HCT116 (cell line): ENCODE results near the gene RNASEH2B. TPM values are rescaled to one million over a fixed set of nuclear protein-coding genes. Genes with fewer than 3 reads are reported as not detected.

ENCODE experiments used
- ATAC-seq: fragments of 200-7000 bp; cut with Tn5 transposase; 2 replicates; pipeline ENCODE4 v1.9.1; 2020; ENCODE audit warnings: mild to moderate bottlenecking, moderate library complexity
- BruUV-seq: library from RNA; stranded (reverse); fragments of 400-500 nt; replicated peaks from 2 replicates; lab custom pipeline; 2021; lab: Mats Ljungman, UMichigan
- CTCF ChIA-PET: fragments of 300-600 bp; sonication (Branson Sonifier 250); formaldehyde crosslinking; loops from one replicate; lab custom pipeline; 2021; ENCODE audit warnings: antibody characterized with exemption; lab: Charles Lee
- POLR2A ChIA-PET: fragments of 300-600, 350-600 bp; sonication (Branson Sonifier 250); formaldehyde crosslinking; loops from one replicate; lab custom pipeline; 2021; ENCODE audit warnings: antibody characterized with exemption; lab: Charles Lee
- RAD21 ChIA-PET, 2 experiments: fragments of 300-600 bp; sonication (Branson Sonifier 250); formaldehyde crosslinking; loops; one replicate each; lab custom pipeline; 2023; ENCODE audit warnings: low total read pairs in 2 of 2; ENCODE audit not compliant: uncharacterized antibody in 2 of 2, unreplicated experiment in 2 of 2, low non-redundant PET in 1 of 2; lab: Charles Lee
- DNase-seq: peaks from one replicate; pipeline ENCODE4 v3.0.0-alpha.2; 2010; ENCODE audit warnings: low read depth, low spot score
- H2AFZ ChIP-seq: fragments of 200-600 bp; shearing (Covaris generic), sonication (generic); 2 replicates; pipeline ENCODE4 v1.6.1; 2017; ENCODE audit warnings: low read depth, mixed run types, mixed read lengths, antibody characterized with exemption, low read length; ENCODE audit not compliant: poor library complexity, severe bottlenecking
- H3K27ac ChIP-seq: 2 replicates; pipeline ENCODE4 v1.5.1; 2012; ENCODE audit warnings: low read depth, low read length
- H3K27me3 ChIP-seq: fragments of 200-600 bp; sonication (generic); 2 replicates; pipeline ENCODE4 v1.6.1; 2016; ENCODE audit warnings: mixed run types, low read length, mixed read lengths; ENCODE audit not compliant: insufficient read depth
- H3K36me3 ChIP-seq, 2 experiments: fragments of 200-500 bp in 1 of 2; fragments of 200-600 bp in 1 of 2; sonication (Bioruptor generic) in 1 of 2; sonication (generic) in 1 of 2; 2 replicates each; pipeline versions ENCODE4 v1.5.1 to v1.6.1; 2014 to 2016; ENCODE audit warnings: low read length in 2 of 2, inconsistent platforms in 1 of 2, mixed read lengths in 1 of 2, mixed run types in 1 of 2; ENCODE audit not compliant: insufficient read depth in 2 of 2, control insufficient read depth in 1 of 2
- H3K4me1 ChIP-seq, 2 experiments: fragments of 200-600 bp in 1 of 2; sonication (generic) in 1 of 2; 2 replicates each; pipeline versions ENCODE4 v1.5.1 to v1.6.1; 2012 to 2017; ENCODE audit warnings: low read length in 2 of 2, inconsistent platforms in 1 of 2, mild to moderate bottlenecking in 1 of 2, mixed read lengths in 1 of 2, mixed run types in 1 of 2, moderate library complexity in 1 of 2; ENCODE audit not compliant: insufficient read depth in 2 of 2, control insufficient read depth in 1 of 2
- H3K4me2 ChIP-seq: fragments of 200-600 bp; sonication (generic); 2 replicates; pipeline ENCODE4 v1.6.1; 2017; ENCODE audit warnings: mixed run types, low read length, mixed read lengths
- H3K4me3 ChIP-seq, 2 experiments: fragments of 200-600 bp in 1 of 2; sonication (generic) in 1 of 2; replicated peaks in 1 of 2; 2 replicates each; pipeline ENCODE4 v1.5.1; 2011 to 2016; ENCODE audit warnings: low read length in 2 of 2, control low read depth in 1 of 2, low read depth in 1 of 2, mild to moderate bottlenecking in 1 of 2, mixed read lengths in 1 of 2, mixed run types in 1 of 2
- H3K79me2 ChIP-seq: fragments of 200-600 bp; sonication (generic); 2 replicates; pipeline ENCODE4 v1.6.1; 2017; ENCODE audit warnings: mild to moderate bottlenecking, mixed run types, low read length, moderate library complexity, mixed read lengths; ENCODE audit not compliant: insufficient read depth
- H3K9ac ChIP-seq: fragments of 200-600 bp; sonication (generic); 2 replicates; pipeline ENCODE4 v1.6.1; 2016; ENCODE audit warnings: low read length, mixed read lengths
- H3K9me2 ChIP-seq: fragments of 200-600 bp; sonication (generic), shearing (Covaris generic); 2 replicates; pipeline ENCODE4 v1.6.1; 2017; ENCODE audit warnings: mixed run types, mild to moderate bottlenecking, moderate library complexity; ENCODE audit not compliant: insufficient read depth
- H3K9me3 ChIP-seq, 2 experiments: fragments of 200-500 bp in 1 of 2; fragments of 200-600 bp in 1 of 2; sonication (Bioruptor generic) in 1 of 2; sonication (generic) in 1 of 2; 2 replicates each; pipeline ENCODE4 v1.6.1; 2014 to 2017; ENCODE audit warnings: low read length in 2 of 2, mixed read lengths in 2 of 2, inconsistent platforms in 1 of 2, low read depth in 1 of 2, mild to moderate bottlenecking in 1 of 2, mixed run types in 1 of 2, moderate library complexity in 1 of 2; ENCODE audit not compliant: control insufficient read depth in 1 of 2, insufficient read depth in 1 of 2
- H4K20me1 ChIP-seq: fragments of 200-600 bp; sonication (generic), shearing (Covaris generic); 2 replicates; pipeline ENCODE4 v1.6.1; 2017; ENCODE audit warnings: mixed run types, mild to moderate bottlenecking, moderate library complexity; ENCODE audit not compliant: insufficient read depth
- CEBPB ChIP-seq: IDR thresholded peaks from 2 replicates; pipeline ENCODE4 v1.6.1; 2012; ENCODE audit warnings: low read depth
- EGR1 ChIP-seq: IDR thresholded peaks from 2 replicates; pipeline ENCODE4 v1.6.1; 2012; ENCODE audit warnings: low read depth
- EZH2phosphoT487 ChIP-seq: fragments of 200-600 bp; IDR thresholded peaks from 2 replicates; pipeline ENCODE4 v1.6.1; 2018; ENCODE audit warnings: antibody characterized with exemption, borderline replicate concordance
- FOSL1 ChIP-seq: IDR thresholded peaks from 2 replicates; pipeline ENCODE4 v1.6.1; 2012; ENCODE audit warnings: low read depth
- POLR2AphosphoS5 ChIP-seq: IDR thresholded peaks from 2 replicates; pipeline ENCODE4 v1.6.1; 2011; ENCODE audit warnings: mild to moderate bottlenecking, low read depth, low read length, moderate library complexity
- RAD21 ChIP-seq: IDR thresholded peaks from 2 replicates; pipeline ENCODE4 v1.6.1; 2012; ENCODE audit warnings: low read depth, mild to moderate bottlenecking
- SIN3A ChIP-seq: IDR thresholded peaks from 2 replicates; pipeline ENCODE4 v1.6.1; 2012; ENCODE audit warnings: low read depth
- SP1 ChIP-seq: IDR thresholded peaks from 2 replicates; pipeline ENCODE4 v1.6.1; 2012; ENCODE audit warnings: low read depth
- SRF ChIP-seq: IDR thresholded peaks from 2 replicates; pipeline ENCODE4 v1.6.1; 2012; ENCODE audit warnings: low read depth
- TCF7L2 ChIP-seq: IDR thresholded peaks from 2 replicates; pipeline ENCODE4 v1.7.0; 2011; ENCODE audit warnings: borderline replicate concordance, inconsistent platforms; ENCODE audit not compliant: insufficient read depth, insufficient read length; ENCODE audit errors: extremely low read depth
- ZFX ChIP-seq: fragments of 450-650 bp; IDR thresholded peaks from 2 replicates; pipeline ENCODE4 v1.6.1; 2017
- ZNF274 ChIP-seq: fragments of 200-500 bp; sonication (Bioruptor generic); IDR thresholded peaks from 2 replicates; pipeline ENCODE4 v1.6.1; 2014; ENCODE audit warnings: mild to moderate bottlenecking, low read depth, low read length, inconsistent platforms
- intact Hi-C: fragments of 100-400 bp; cut with micrococcal nuclease; formaldehyde crosslinking; loops from 2 replicates; pipeline ENCODE4 v1.10.0; 2022
- total RNA-seq: library from RNA; stranded (reverse); gene quantifications from one replicate; pipeline ENCODE4 v1.2.1, GENCODE V29; 2021; ENCODE audit not compliant: unreplicated experiment
- TF ChIP-seq, protein P1 (sequence below): IDR thresholded peaks from 2 replicates; pipeline ENCODE4 v1.6.1; 2012; ENCODE audit warnings: low read depth
- TF ChIP-seq, protein P2 (sequence below): IDR thresholded peaks from 2 replicates; pipeline ENCODE4 v1.6.1; 2012

Gene RNASEH2B
- total RNA-seq, 1 experiment from 2014 or later: 41.3 TPM

DNA sequence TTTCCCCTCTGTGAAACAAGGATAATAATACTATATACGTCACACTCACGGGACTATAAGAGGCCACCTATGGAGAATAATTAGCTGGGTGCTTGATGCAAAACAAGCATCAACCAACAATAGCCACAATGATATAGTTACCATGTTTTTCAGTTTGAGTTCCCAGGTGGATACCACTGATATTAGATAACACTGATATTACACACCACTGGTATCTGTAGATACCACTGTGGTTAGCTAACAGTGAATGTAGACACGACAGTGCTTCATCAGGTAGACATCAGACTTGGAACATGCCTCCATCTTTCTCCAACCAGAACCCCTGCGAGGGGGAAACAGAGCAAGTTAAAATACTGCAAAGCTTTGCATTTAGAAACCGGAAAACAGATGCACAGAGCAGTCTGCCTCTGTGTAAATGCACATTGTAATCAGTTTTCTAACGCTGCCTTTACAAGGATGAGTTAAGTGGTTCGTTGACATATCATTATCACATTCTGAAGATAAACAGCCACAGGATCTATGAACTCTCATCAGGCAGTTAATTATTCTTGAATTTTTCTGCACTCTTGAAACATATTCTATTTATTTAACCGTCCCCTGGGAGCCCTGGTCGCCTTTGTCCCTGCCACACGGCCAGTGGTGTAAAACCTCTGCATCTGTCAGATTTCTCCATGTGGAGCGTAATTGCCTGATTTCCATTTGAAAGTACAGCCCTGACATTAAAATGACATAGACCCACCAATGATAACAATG, 80.7 kb downstream of the RNASEH2B start (continued):
- TF ChIP-seq, protein P1, sequence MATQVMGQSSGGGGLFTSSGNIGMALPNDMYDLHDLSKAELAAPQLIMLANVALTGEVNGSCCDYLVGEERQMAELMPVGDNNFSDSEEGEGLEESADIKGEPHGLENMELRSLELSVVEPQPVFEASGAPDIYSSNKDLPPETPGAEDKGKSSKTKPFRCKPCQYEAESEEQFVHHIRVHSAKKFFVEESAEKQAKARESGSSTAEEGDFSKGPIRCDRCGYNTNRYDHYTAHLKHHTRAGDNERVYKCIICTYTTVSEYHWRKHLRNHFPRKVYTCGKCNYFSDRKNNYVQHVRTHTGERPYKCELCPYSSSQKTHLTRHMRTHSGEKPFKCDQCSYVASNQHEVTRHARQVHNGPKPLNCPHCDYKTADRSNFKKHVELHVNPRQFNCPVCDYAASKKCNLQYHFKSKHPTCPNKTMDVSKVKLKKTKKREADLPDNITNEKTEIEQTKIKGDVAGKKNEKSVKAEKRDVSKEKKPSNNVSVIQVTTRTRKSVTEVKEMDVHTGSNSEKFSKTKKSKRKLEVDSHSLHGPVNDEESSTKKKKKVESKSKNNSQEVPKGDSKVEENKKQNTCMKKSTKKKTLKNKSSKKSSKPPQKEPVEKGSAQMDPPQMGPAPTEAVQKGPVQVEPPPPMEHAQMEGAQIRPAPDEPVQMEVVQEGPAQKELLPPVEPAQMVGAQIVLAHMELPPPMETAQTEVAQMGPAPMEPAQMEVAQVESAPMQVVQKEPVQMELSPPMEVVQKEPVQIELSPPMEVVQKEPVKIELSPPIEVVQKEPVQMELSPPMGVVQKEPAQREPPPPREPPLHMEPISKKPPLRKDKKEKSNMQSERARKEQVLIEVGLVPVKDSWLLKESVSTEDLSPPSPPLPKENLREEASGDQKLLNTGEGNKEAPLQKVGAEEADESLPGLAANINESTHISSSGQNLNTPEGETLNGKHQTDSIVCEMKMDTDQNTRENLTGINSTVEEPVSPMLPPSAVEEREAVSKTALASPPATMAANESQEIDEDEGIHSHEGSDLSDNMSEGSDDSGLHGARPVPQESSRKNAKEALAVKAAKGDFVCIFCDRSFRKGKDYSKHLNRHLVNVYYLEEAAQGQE: no peak
- TF ChIP-seq ZFX: no peak
- TF ChIP-seq, protein P2, sequence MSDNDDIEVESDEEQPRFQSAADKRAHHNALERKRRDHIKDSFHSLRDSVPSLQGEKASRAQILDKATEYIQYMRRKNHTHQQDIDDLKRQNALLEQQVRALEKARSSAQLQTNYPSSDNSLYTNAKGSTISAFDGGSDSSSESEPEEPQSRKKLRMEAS: no peak
- no peak for TF ChIP-seq EZH2phosphoT487
- TF ChIP-seq TCF7L2: no peak
- TF ChIP-seq SP1: no peak
- no peak for TF ChIP-seq CEBPB
- no peak for TF ChIP-seq SIN3A
- no peak for TF ChIP-seq FOSL1
- TF ChIP-seq POLR2AphosphoS5: no peak

DNA sequence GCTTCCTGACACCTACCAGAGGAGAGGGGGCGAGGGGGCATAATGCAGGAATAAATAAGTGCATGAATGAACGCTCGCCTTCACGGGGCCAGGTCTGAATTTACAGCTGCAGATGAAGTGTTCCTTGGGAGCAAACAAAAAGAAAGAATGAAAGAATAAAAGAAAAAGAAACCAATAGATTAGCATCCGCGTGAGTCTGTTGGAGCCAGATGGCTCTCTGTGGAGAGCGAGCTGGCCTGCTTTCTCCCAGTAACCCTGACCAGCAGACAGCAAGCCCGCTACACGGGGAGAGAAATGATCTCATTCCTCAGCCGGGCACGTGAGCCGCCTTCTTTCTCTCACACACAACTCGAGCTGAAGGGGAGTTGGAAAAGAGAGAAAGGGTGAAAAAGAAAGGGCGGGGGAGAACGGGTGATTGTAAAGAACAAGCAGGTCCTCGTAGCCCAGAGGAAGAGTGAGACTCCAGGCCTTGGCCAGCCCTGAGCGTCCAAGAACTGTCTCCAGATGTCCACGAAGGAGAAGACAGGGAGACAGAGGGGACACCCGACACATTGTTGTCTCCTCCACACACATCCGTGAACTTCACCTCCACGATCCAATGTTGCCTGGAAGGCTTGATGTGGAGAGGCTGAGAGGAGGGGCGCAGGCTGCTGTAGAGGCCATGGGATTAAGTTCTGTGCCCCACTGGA, 81.4 kb downstream of the RNASEH2B start:
- ChIA-PET RAD21 (no interaction called here), POLR2A (no interaction called here), CTCF (no interaction called here)
- intact Hi-C loops: no loop called here
- no peak for ATAC-seq
- TF ChIP-seq EGR1 (no peak), RAD21 (no peak), EZH2phosphoT487 (no peak), ZNF274 (no peak), SRF (no peak)
- TF ChIP-seq, protein P1: no peak
- H3K9me2 ChIP-seq: no peaks in the 10 kb centered on the region
- no peaks in the 10 kb centered on the region for H3K27me3 ChIP-seq
- no peaks in the 10 kb centered on the region for H4K20me1 ChIP-seq
- BruUV-seq: no TSS peak
- no peak overlapping the region for H3K4me3 ChIP-seq
- no peaks in the 10 kb centered on the region for H3K36me3 ChIP-seq
- H3K27ac ChIP-seq: no peak overlapping the region
- no peak overlapping the region for H2AFZ ChIP-seq
- no peak overlapping the region for H3K9ac ChIP-seq
- no peak for DNase-seq
- H3K79me2 ChIP-seq: no peaks in the 10 kb centered on the region
- no peaks in the 10 kb centered on the region for H3K4me1 ChIP-seq
- H3K4me2 ChIP-seq: no peak overlapping the region
- H3K9me3 ChIP-seq: no peaks in the 10 kb centered on the region
